Peyer's patch (tissue), 4 donors: ENCODE results near the gene GPC5. TPM values are rescaled to one million over a fixed set of nuclear protein-coding genes. Genes with fewer than 3 reads are reported as not detected.

Source experiments
- DNase-seq, 3 donors: peaks; one replicate each; pipeline ENCODE4 v3.0.0-alpha.2; 2017 to 2019
- H3K27ac ChIP-seq, 4 donors: fragments of 200-600 bp; sonication (generic); one replicate each; pipeline ENCODE4 v1.5.1; 2016 to 2019
- H3K27me3 ChIP-seq, 2 donors: fragments of 200-600 bp; sonication (generic); one replicate each; pipeline ENCODE4 v1.5.1; 2019
- H3K36me3 ChIP-seq, 3 donors: fragments of 200-600 bp; sonication (generic); one replicate each; pipeline ENCODE4 v1.5.1; 2016 to 2019
- H3K4me1 ChIP-seq, 4 donors: fragments of 200-600 bp; sonication (generic); one replicate each; pipeline ENCODE4 v1.5.1; 2016 to 2019
- H3K4me3 ChIP-seq, 4 donors: fragments of 200-600 bp; sonication (generic); 1 replicate in 3 of 4; 2 replicates in 1 of 4; pipeline ENCODE4 v1.5.1; 2016 to 2019; ENCODE audit warnings: mild to moderate bottlenecking in 1 of 4
- H3K9me3 ChIP-seq, 4 donors: fragments of 200-600 bp; sonication (generic); one replicate each; pipeline ENCODE4 v1.5.1; 2016 to 2019; ENCODE audit warnings: mild to moderate bottlenecking in 1 of 4
- CTCF ChIP-seq, 6 experiments: fragments of 450-650 bp in 4 of 6; fragments of 200-600 bp in 2 of 6; sonication (generic) in 1 of 6; IDR thresholded peaks; one replicate each; pipeline ENCODE4 v1.5.1; 2017 to 2019; ENCODE audit warnings: antibody characterized with exemption in 6 of 6, mild to moderate bottlenecking in 3 of 6, moderate library complexity in 1 of 6
- POLR2A ChIP-seq, 2 donors: fragments of 450-650 bp; IDR thresholded peaks; one replicate each; pipeline ENCODE4 v1.5.1; 2017; ENCODE audit warnings: antibody characterized with exemption in 2 of 2, mild to moderate bottlenecking in 2 of 2, moderate library complexity in 2 of 2
- total RNA-seq, 4 donors: library from RNA; depleted of rRNA; stranded (reverse); fragments of >200 nt; gene quantifications; one replicate each; pipeline ENCODE4 v1.1.0, GENCODE V29; 2016

Gene GPC5
- total RNA-seq, 4 donors from 2014 or later, result 4.1 TPM; not detected in 3

- Histone ChIP-seq H3K9me3 (no peaks in the 10 kb centered on the region), H3K4me3 (no peak overlapping the region), H3K36me3 (no peaks in the 10 kb centered on the region), H3K27ac (no peak overlapping the region), H3K4me1 (no peaks in the 10 kb centered on the region), H3K27me3 (no peaks in the 10 kb centered on the region)
- DNase-seq, result no peak
- TF ChIP-seq CTCF (IDR thresholded peaks at IDR 0.05), result no peak
- no peak for TF ChIP-seq POLR2A (IDR thresholded peaks at IDR 0.05)
Measured at GRCh38 chr13:92418818-92419412, 1020.5 kb downstream of the GPC5 start.

- Histone ChIP-seq H3K27ac (no peak overlapping the region), H3K4me1 (no peaks in the 10 kb centered on the region), H3K36me3 (no peaks in the 10 kb centered on the region), H3K9me3 (no peaks in the 10 kb centered on the region), H3K27me3 (no peaks in the 10 kb centered on the region), H3K4me3 (no peak overlapping the region)
- no peak for TF ChIP-seq POLR2A (IDR thresholded peaks at IDR 0.05)
- no peak for TF ChIP-seq CTCF (IDR thresholded peaks at IDR 0.05)
- DNase-seq, result no peak
Measured at GRCh38 chr13:92429231-92429630, 1030.8 kb downstream of the GPC5 start.

- DNase-seq, result no peak
- Histone ChIP-seq H3K4me1 (no peaks in the 10 kb centered on the region), H3K27me3 (no peaks in the 10 kb centered on the region), H3K36me3 (no peaks in the 10 kb centered on the region), H3K4me3 (no peak overlapping the region), H3K27ac (no peak overlapping the region), H3K9me3 (no peaks in the 10 kb centered on the region)
- no peak for TF ChIP-seq CTCF (IDR thresholded peaks at IDR 0.05)
- TF ChIP-seq POLR2A (IDR thresholded peaks at IDR 0.05), result no peak
Measured at GRCh38 chr13:92433386-92433785, 1035.0 kb downstream of the GPC5 start.

- Histone ChIP-seq H3K36me3 (no peaks in the 10 kb centered on the region), H3K27me3 (no peaks in the 10 kb centered on the region), H3K27ac (no peak overlapping the region), H3K4me1 (no peaks in the 10 kb centered on the region), H3K4me3 (no peak overlapping the region), H3K9me3 (no peaks in the 10 kb centered on the region)
- no peak for DNase-seq
- TF ChIP-seq POLR2A (IDR thresholded peaks at IDR 0.05) (no peak), CTCF (IDR thresholded peaks at IDR 0.05) (no peak)
Measured at GRCh38 chr13:92433963-92434362, 1035.5 kb downstream of the GPC5 start.

- no peaks in the 10 kb centered on the region for H3K4me1 ChIP-seq
- no peak overlapping the region for H3K27ac ChIP-seq
- no peak overlapping the region for H3K4me3 ChIP-seq
- no peaks in the 10 kb centered on the region for H3K9me3 ChIP-seq
- H3K27me3 ChIP-seq, result no peaks in the 10 kb centered on the region
- no peak for DNase-seq
- no peak for TF ChIP-seq POLR2A (IDR thresholded peaks at IDR 0.05)
- no peak for TF ChIP-seq CTCF (IDR thresholded peaks at IDR 0.05)
- no peaks in the 10 kb centered on the region for H3K36me3 ChIP-seq
Measured at GRCh38 chr13:92436924-92437323, 1038.5 kb downstream of the GPC5 start.

- Histone ChIP-seq H3K4me1 (no peaks in the 10 kb centered on the region), H3K27ac (no peak overlapping the region), H3K36me3 (no peaks in the 10 kb centered on the region), H3K4me3 (no peak overlapping the region), H3K27me3 (no peaks in the 10 kb centered on the region), H3K9me3 (no peaks in the 10 kb centered on the region)
- DNase-seq, result no peak
- TF ChIP-seq CTCF (IDR thresholded peaks at IDR 0.05), result no peak
- no peak for TF ChIP-seq POLR2A (IDR thresholded peaks at IDR 0.05)
Measured at GRCh38 chr13:92444244-92444643, 1045.8 kb downstream of the GPC5 start.
